Measurements from ENCODE around the gene ALKBH4.
"Not testable (repeated sequence)": the region's sequence is repeated elsewhere in the genome, so short reads cannot be mapped to it uniquely, and the experiment has no call there.

ALKBH4 gene, protein sequence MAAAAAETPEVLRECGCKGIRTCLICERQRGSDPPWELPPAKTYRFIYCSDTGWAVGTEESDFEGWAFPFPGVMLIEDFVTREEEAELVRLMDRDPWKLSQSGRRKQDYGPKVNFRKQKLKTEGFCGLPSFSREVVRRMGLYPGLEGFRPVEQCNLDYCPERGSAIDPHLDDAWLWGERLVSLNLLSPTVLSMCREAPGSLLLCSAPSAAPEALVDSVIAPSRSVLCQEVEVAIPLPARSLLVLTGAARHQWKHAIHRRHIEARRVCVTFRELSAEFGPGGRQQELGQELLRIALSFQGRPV

DNA sequence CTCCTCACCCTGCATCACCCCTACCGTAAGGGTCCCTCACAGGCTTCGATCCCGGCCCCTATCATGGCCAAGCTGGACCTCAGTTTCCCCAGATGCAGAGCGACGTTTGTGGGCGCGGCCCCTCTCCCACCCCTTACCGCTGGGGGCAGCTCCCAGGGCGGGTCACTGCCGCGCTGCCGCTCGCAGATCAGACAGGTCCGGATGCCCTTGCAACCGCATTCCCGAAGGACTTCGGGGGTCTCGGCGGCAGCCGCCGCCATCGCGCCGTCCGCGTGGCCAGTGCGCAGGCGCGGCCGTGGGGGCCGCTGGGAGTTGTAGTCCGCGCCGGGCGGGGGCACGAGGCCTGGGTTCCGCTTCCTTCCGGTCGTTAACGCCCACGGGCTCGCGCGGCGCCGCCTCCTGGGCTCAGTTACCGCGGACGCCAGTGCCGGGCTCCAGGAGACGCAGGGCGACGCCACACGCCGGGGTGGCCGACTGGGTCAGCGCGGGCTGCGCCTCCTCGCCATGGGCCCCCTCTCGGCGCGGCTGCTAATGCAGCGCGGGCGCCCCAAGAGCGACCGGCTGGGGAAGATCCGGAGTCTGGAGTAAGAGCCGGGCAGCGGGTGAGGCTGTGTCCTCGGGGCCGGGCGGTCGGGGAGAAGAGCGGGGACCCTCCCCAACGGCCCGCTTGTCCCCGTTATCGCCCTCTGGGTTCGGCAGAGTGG, at the start of gene ALKBH4, which contains the start of gene LRWD1:
TSS of gene ALKBH4 (minus strand) at position 287 of the 704 bp plus-strand sequence. CDS start at position 260, 27 bp downstream.
TSS of gene LRWD1 (plus strand) at position 408 of the 704 bp plus-strand sequence. CDS start at position 505, 97 bp downstream.
- peak; percentile 92 for DNase-seq (ENCODE audit: low spot score)

DNA sequence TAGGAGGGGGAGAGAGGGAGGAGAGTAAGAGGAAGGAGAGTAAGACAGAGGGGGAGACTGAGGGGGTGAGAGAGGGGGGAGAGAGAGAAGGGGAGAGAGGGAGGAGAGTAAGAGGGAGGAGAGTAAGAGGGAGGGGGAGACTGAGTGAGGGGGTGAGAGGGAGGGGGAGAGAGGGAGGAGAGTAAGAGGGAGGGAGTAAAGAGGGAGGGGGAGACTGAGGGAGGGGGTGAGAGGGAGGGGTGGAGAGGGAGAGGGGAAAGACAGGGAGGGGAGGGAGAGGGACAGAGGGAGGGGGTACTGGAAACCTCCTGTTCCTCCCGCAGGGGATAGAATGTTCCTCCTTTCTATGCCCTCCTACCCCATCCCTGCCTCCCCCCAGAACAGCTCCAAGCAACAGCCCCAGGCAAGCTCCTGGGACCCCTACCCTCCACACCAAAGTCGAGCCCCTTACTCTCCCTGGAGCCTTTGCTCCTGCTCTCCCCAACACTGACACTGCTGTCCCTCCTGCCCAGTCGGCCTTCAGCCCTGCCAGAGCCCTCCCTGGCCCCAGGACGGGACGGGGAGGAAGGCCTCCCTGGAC, 48.1 kb upstream of the ALKBH4 start:
- peak; percentile 60 for DNase-seq (ENCODE audit: low spot score)

DNA sequence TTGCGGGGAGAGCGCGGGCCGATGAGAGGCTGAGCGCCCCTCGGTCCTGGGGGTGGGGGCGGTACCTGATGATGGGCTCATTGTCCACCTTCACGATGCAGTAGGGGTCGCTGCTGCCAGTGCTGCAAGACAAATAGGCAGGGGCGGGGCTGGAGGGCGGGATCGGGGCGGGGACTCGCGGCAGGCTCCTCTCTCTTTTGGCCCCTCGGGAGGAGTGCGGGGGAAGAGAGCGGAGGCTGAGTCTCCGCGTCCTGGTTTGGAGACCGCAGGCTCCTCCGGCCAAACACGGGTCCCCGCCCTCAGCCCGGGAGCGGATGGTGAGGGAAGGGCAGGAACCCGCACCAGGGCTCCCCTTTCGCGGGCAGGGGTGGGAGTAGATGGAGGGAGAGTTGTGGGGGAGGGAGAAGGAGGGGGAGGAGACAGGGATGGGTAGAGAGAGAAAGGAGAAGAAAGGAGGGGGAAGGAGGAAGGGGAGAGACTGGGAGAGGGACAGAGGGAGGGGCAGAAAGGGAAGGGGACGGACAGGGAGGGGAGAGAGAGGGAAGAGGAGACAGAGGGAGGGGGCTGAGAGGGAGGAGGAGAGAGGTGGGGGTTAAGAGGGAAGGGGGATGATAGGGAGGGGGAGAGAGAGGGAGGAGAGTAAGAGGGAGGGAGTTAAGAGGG, 47.3 kb upstream of the ALKBH4 start:
- DNase-seq (ENCODE audit: low spot score) = not testable (repeated sequence)

GRCh38 chr7:102510575-102510974, 45.9 kb upstream of the ALKBH4 start:
- not testable (repeated sequence) for DNase-seq (ENCODE audit: low spot score)

DNA sequence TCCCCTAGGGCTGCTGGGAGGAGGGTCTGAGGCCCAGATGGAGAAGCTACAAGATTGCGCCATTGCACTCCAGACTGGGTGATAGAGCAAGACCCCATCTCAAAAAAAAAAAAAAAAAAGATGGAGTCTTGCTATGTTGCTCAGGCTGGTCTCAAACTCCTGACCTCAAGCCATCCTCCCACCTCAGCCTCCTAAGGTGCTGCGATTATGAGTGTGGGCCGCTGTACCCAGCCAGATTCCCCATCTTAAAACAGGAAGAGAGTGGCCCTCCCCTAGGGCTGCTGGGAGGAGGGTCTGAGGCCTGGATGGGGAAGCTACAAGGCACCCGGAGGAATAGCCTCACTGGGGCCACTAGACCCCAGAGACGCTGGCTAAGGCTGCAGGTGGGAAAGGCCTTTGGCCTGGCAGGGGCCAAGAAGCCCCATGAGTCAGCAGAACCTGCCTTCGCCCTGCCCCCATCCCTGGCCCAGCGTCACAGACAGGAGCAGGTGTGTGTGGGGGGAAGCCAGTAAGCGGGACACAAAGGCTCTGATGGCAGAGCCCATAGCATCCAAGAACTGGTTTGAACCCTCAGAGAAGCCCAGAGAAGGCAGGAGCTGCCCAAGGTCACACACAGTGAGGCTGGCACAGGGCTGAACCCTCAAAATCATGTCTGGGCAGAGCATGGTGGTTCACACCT, 42.9 kb upstream of the ALKBH4 start:
- DNase-seq (ENCODE audit: low spot score) = not testable (repeated sequence)

DNA sequence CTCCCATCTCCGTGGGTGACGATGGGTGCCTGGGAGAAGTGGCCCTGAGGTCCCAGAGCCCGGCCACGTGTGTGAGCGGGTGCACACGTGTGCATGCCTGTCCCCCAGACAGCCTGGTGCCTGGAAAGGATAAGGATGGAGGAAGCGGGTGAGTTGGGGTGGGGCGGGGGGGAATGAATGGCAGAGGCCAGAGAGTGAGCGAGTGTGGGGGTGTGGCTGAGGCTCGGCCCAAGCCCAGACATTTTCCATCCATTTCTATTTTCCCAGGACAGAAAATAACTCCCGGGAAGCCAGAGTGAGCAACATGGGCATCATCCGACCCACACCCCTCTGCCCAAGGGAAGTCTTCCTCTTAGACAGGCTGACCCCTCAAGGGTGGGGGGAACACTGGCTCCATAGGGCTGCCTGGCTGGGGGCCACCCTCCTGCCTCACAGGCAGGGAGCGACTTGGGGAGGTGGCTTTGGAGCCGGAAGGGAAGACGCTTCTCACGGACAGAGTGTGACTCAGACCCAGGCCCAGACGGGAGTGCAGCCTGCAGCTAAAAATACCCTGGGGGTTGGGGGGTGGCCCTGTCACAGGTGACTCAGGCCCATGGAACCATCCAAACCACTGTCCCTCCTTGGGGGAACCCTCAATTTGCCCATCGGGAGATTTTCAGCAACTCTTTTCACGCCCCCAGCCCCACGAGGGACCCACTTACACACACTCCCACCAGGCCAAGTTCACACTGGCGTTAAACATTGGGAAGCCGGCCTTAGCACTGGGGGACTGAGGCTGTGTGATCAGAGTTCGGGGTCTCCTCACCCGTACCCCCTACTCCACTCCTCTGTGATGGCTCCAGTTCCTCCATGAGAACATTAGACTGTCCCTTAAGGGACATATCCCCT, 40.9 kb upstream of the ALKBH4 start:
- not testable (repeated sequence) for DNase-seq (ENCODE audit: low spot score)

DNA sequence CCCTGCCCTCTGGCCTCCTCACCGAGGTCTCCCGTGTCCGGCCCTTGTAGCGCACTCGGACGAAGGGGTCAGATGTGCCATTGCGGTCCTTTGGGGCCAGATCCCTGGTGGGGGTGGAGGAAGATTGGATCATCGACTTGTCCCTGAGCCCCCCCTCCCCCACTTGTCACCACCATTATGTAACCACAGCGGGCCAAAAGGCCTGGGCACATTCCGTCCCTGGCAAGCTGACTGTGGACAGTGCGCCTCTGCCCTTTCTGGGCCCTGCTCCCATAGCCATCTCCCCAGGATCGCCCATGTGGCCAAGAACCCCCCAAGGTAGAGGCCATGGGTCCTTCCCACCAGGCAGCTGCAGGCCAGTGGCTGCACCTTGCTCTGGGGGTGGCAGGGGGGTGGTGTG, 38.5 kb upstream of the ALKBH4 start:
- not testable (repeated sequence) for DNase-seq (ENCODE audit: low spot score)

DNA sequence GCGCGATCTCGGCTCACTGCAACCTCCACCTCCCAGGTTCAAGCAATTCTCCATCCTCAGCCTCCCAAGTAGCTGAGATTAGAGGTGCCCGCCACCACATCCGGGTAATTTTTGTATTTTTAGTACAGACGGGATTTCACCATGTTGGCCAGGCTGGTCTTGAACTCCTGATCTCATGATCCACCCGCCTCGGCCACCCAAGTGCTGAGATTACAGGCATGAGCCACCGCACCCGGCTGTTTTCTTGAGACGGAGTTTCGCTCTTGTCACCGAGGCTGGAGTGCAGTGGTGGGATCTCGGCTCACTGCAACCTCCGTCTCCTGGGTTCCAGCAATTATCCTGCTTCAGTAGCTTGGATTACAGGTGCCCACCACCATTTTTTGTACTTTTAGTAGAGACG, 33.7 kb upstream of the ALKBH4 start:
- not testable (repeated sequence) for DNase-seq (ENCODE audit: low spot score)

- not testable (repeated sequence) for DNase-seq (ENCODE audit: low spot score)
These were observed 32.6 kb upstream of the ALKBH4 start for GRCh38 chr7:102497308-102497707.

- DNase-seq (ENCODE audit: low spot score) = peak; percentile 0
These were observed 32.2 kb upstream of the ALKBH4 start for GRCh38 chr7:102496861-102497260.

DNA sequence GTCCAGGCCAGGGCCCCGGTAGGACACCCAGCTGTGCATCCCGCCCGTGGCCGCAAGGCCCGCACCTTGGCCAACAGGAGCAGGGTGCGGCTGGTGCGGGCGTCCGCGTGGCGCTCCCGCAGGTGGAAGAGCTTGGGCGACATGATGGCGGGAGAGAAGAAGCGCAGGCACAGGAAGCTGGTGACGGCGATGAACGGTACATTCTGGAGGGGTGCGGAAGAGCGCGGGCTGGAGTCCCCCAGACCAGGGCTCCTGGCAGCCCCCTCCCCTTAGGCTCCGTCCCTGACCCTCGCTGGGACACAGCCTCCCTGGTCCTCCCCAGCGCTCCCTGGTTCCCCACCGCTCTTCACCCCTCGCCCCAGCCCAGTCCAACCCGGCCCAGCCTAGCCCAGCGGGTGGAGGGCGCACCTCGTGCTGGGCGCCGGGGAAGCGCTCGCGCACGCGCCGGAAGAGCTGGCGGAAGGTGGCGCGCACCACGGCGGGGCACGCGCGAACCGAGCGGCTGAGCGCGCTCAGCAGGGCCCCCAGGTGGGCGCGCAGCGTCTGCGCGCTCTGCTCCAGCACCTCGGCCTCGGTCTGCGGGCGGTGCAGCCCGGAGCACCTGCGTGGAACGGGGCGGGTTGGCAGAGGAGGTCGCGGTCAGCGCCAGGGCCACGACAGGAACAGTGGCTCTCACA, 29.9 kb upstream of the ALKBH4 start:
- not testable (repeated sequence) for DNase-seq (ENCODE audit: low spot score)

GRCh38 chr7:102494026-102494425, 29.4 kb upstream of the ALKBH4 start:
- DNase-seq (ENCODE audit: low spot score) = not testable (repeated sequence)

GRCh38 chr7:102493220-102493935, 28.7 kb upstream of the ALKBH4 start:
- not testable (repeated sequence) for DNase-seq (ENCODE audit: low spot score)

DNA sequence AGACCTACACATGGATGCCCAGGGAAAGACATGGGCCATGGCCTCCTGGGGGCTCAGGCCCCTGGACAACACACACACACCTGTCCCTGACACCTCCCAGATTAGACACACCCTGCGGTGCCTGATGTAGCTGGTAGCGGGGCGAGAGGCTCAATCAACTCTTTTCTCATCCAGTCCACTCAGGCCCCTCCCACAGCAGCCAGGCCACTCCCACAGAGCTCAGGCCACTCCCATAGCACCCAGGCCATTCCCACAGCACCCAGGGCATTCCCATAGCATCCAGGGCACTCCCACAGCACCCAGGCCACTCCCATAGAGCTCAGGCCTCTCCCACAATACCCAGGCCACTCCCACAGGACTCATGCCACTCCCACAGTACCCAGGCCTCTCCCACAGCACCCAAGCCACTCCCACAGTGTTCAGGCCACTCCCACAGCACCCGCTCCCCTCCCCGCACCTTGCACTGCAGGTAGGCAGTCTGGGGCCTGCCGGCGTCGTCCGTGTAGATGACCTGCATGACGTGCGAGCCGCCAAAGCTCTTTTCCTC, 25.9 kb upstream of the ALKBH4 start:
- not testable (repeated sequence) for DNase-seq (ENCODE audit: low spot score)

GRCh38 chr7:102484317-102484716, 19.7 kb upstream of the ALKBH4 start:
- not testable (repeated sequence) for DNase-seq (ENCODE audit: low spot score)

DNA sequence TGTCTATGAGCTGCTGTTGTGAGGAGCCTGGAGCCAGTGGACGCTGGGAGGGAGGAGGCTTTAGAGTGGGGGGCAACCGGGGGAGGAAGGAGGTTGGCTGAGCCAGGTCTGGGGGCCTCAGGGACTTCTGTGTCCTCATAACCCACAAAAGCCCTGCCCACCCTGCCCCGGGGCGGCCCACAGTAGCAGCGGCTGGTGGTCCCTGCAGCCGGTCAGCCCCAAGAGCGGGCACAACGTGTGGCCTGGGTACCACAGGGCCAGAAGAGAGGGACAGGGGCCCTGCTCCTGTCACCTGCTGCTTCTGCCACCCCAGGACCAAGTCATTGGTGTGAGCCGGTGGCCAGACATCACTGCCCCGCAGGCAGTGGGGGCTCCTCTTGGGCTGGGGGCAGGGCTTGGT, 17.3 kb upstream of the ALKBH4 start:
- DNase-seq (ENCODE audit: low spot score) = not testable (repeated sequence)

DNA sequence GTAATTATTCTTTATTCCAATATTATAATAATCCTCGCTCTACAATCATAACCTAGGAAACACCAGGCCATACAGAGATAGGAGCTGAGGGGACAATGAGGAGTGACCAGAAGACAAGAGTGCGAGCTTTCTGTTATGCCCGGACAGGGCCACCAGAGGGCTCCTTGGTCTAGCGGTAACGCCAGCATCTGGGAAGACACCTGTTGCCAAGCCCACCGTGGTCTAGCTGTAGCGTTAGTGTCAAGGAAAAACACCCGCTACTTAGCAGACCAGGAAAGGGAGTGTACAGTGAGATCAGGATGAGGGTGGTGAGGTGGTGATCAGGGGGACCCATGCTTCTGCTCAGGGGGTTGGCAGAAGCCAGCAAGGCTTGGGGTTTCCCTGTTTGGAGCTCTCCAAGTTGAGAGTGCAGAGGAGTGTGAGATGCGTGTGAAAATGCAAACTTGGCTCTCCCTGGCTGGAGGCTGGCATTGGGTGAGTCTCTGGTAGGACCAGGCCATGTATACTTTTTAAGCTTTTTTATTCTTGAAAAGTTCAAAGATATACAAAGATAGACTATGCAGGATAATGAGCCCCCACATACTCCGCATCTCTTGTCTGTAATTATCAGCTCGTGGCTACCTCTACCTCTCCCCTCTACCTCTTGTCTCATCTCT, 15.4 kb upstream of the ALKBH4 start:
- not testable (repeated sequence) for DNase-seq (ENCODE audit: low spot score)

GRCh38 chr7:102479209-102479584, 14.5 kb upstream of the ALKBH4 start:
- DNase-seq (ENCODE audit: low spot score) = not testable (repeated sequence)

Data from kidney tubule cell (primary cell).